ENCODE measurements around the gene PCDHA9.

DNA sequence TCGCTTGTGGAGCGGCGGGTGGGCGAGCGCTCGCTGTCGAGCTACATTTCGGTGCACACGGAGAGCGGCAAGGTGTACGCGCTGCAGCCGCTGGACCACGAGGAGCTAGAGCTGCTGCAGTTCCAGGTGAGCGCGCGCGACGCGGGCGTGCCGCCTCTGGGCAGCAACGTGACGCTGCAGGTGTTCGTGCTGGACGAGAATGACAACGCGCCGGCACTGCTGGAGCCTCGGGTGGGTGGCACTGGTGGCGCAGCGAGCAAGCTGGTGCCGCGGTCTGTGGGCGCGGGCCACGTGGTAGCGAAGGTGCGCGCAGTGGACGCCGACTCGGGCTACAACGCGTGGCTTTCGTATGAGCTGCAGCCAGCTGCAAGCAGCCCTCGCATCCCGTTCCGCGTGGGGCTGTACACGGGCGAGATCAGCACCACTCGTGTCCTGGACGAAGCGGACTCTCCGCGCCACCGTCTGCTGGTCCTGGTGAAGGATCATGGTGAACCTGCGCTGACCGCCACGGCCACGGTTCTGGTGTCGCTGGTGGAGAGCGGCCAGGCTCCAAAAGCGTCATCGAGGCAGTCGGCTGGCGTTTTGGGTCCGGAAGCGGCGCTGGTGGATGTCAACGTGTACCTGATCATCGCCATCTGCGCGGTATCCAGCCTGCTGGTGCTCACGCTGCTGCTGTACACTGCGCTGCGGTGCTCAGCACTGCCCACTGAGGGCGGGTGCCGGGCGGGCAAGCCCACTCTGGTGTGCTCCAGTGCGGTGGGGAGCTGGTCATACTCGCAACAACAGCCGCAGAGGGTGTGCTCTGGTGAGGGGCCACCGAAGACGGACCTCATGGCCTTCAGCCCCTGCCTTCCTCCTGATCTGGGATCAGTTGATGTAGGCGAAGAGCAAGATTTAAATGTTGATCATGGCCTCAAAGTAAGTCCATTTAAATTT is 5.1 kb upstream of the PCDHA9 start:
- TF ChIP-seq, protein P1, sequence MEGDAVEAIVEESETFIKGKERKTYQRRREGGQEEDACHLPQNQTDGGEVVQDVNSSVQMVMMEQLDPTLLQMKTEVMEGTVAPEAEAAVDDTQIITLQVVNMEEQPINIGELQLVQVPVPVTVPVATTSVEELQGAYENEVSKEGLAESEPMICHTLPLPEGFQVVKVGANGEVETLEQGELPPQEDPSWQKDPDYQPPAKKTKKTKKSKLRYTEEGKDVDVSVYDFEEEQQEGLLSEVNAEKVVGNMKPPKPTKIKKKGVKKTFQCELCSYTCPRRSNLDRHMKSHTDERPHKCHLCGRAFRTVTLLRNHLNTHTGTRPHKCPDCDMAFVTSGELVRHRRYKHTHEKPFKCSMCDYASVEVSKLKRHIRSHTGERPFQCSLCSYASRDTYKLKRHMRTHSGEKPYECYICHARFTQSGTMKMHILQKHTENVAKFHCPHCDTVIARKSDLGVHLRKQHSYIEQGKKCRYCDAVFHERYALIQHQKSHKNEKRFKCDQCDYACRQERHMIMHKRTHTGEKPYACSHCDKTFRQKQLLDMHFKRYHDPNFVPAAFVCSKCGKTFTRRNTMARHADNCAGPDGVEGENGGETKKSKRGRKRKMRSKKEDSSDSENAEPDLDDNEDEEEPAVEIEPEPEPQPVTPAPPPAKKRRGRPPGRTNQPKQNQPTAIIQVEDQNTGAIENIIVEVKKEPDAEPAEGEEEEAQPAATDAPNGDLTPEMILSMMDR (IDR thresholded peaks at IDR 0.05 in 8 of 11, conservative IDR thresholded peaks at IDR 0.05 in 3 of 11), result no peak
- TF ChIP-seq POLR2A (IDR thresholded peaks at IDR 0.05) (no peak), POLR2AphosphoS5 (IDR thresholded peaks at IDR 0.05) (no peak)

Measured in spleen (tissue), 7 donors.